DOHH2 (cell line): ENCODE measurements around the gene RPRD1B.

ENCODE experiments used
- EZH2phosphoT487 ChIP-seq: fragments of 200-600 bp; sonication (generic); IDR thresholded peaks from 2 replicates; pipeline ENCODE4 v1.6.1; 2017; ENCODE audit warnings: borderline replicate concordance, mild to moderate bottlenecking, antibody characterized with exemption, low read length, moderate library complexity, mixed read lengths
- TF ChIP-seq, protein P1 (sequence below): fragments of 200-600 bp; sonication (generic); IDR thresholded peaks from one replicate; pipeline ENCODE4 v1.5.1; 2014; ENCODE audit warnings: antibody characterized with exemption, mild to moderate bottlenecking, low read depth, low read length; ENCODE audit not compliant: poor library complexity, severe bottlenecking

DNA sequence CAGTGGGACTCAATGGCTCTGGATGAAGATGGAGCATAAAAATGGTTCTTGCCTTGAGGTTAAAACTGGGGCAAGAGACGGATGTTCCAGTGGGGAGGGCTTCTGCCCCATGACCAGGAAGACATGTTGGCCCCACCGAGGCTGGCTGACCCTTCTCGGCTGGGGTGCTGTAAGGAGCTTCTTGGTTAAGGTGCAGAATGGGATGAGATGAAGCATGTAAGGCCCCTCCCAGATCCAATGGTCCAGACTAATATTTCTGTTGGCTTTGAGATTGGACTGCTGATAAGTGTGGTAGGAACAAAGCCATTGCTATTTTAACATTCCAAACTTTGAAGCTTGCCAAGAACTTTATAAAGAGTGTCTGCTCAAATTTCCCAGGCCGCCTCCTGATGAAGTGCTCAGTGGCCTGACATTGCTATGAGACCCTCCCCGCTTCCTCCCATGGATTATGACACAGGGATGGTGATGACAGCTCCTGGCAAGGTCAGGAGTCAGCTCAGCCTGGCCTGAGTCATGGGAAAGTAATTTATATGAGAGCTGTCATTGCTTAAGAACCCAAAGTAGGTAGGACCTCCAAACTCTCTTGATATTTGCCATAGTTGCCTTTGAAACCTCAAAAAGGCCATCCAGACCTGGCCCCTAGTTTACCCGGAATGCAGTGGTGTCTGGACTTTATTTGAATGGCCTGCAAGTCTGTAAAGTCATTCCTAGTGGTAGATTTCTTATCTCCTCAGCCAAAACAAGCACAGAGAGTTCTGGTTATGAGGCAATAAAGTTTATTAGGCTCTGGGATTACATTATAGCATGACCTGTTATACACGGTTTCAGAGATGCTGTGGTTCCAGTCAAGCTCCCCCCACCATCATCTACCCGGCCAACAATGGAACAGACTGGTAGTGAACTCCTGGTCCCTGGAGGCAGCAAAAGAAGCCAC, 76.3 kb downstream of the RPRD1B start:
- TF ChIP-seq, protein P1, sequence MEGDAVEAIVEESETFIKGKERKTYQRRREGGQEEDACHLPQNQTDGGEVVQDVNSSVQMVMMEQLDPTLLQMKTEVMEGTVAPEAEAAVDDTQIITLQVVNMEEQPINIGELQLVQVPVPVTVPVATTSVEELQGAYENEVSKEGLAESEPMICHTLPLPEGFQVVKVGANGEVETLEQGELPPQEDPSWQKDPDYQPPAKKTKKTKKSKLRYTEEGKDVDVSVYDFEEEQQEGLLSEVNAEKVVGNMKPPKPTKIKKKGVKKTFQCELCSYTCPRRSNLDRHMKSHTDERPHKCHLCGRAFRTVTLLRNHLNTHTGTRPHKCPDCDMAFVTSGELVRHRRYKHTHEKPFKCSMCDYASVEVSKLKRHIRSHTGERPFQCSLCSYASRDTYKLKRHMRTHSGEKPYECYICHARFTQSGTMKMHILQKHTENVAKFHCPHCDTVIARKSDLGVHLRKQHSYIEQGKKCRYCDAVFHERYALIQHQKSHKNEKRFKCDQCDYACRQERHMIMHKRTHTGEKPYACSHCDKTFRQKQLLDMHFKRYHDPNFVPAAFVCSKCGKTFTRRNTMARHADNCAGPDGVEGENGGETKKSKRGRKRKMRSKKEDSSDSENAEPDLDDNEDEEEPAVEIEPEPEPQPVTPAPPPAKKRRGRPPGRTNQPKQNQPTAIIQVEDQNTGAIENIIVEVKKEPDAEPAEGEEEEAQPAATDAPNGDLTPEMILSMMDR, result no peak
- TF ChIP-seq EZH2phosphoT487, result no peak
